Jurkat, Clone E6-1 (cell line): ENCODE results near the gene PLA2G2F.
A peak's percentile ranks its signal among the peaks of the same experiment; 100 is the strongest.

Experiments
- DNase-seq: peaks from one replicate; pipeline ENCODE4 v3.0.0-alpha.2; 2011; ENCODE audit warnings: low read depth, low spot score
- H3K4me3 ChIP-seq: 2 replicates; pipeline ENCODE4 v1.5.1; 2011; ENCODE audit warnings: mild to moderate bottlenecking, low read length, control low read depth, moderate library complexity

The PLA2G2F gene

DNA sequence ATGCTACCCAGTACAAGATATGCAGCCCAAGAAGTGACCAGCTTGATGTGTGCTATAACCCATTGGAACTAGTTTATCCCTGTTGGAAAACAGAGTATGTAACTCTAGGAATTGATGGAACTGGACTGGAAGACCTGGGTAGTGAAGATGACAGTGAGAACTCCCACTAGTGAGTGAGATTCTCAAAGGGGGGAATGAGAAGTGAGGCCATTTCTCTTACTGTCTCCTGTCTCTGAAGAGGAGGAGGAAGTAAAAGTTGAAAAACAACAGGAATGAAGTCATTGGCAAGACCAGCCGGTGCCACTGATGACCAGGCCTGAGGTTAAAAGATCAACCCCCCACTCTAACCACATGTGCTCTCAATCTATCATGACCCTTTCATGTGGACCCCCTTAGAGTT lies 20.9 kb downstream of the PLA2G2F start:
- H3K4me3 ChIP-seq = no peak overlapping the region
- DNase-seq = no peak

DNA sequence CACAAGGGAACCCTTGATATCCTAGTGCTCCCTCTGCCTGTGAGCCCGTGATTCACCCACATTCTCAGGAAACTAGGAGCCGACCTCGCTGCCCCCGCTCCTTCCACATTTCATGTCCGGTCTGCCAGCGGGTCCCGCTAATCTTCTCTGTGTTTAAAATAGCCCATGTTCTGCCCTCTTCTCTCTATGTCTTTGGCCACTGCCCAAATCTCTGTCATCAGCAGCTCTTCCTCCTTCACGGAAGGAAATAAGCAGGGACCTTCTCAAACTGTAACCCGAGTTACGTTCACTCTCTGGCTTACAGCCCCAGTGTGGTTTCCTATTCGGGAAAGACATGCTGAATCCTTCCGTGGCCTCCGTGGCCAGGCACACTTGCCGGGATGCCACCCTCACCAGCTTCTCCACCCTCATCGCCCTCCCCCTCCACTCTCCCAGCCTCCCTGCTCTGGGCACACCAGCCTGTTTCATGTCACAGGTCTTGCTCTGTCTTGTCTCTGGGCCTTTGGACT lies 25.6 kb downstream of the PLA2G2F start:
- DNase-seq = no peak
- H3K4me3 ChIP-seq = no peak overlapping the region

DNA sequence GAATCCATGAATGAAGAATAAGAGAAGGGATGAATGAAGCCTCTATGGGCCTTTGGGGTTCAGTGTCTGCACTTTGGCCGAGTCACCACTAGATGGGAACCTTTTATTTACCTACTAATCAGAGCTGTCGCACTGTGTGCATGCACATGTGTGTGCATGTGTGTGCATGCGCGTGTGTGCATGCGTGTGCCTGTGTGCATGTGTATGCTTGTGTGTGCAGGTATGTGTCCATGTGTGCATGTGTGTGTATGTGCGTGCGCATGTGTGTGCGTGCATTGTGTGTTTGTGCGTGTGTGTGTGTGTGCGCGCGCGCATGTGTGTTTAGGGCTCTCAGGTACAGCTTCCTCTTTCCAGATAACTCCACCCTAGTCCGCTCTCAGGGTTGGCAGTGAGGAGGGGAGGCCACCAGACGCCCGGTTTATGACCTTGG lies 26.4 kb downstream of the PLA2G2F start:
- no peak overlapping the region for H3K4me3 ChIP-seq
- DNase-seq = peak; percentile 29

DNA sequence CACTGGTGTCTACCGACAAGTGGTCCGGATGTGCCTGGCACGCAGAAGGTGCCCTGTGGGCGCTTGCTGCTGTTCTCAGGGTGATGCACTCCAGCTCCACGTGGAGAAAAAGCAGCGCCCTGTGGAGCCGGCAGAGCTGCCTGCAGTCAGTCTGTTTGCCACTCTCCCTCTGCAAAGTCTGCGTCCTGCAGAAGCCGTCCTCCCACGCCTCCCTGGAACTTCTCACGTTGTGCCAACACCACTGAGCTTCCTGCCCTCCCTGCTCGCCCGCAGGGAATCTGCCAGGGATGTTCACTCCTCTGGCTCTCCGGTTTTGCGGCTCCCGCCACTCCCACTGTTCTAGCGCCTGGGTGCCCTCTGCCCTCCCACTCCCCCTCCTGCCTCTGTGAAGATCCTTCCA lies 26.9 kb downstream of the PLA2G2F start:
- no peak for DNase-seq
- no peak overlapping the region for H3K4me3 ChIP-seq

DNA sequence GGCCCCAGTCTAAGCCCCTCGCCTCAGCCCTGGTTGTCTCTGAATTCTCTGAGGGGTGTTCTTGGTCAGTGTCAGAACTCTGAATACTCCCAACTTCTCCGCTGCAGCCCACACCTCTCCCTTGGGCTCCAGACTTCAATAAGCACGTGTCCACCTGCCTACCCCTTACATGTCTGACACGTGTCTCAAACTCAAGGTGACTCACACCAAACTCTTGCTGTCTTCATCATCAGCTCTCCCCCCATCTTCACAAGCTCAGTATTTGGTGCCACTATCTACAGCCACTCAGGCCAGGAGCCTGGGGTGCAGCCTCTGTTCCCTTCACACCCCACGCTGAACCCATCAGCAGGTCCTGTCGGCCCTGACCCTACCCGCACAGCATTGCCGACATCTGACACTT lies 28.0 kb downstream of the PLA2G2F start:
- no peak for DNase-seq
- no peak overlapping the region for H3K4me3 ChIP-seq

DNA sequence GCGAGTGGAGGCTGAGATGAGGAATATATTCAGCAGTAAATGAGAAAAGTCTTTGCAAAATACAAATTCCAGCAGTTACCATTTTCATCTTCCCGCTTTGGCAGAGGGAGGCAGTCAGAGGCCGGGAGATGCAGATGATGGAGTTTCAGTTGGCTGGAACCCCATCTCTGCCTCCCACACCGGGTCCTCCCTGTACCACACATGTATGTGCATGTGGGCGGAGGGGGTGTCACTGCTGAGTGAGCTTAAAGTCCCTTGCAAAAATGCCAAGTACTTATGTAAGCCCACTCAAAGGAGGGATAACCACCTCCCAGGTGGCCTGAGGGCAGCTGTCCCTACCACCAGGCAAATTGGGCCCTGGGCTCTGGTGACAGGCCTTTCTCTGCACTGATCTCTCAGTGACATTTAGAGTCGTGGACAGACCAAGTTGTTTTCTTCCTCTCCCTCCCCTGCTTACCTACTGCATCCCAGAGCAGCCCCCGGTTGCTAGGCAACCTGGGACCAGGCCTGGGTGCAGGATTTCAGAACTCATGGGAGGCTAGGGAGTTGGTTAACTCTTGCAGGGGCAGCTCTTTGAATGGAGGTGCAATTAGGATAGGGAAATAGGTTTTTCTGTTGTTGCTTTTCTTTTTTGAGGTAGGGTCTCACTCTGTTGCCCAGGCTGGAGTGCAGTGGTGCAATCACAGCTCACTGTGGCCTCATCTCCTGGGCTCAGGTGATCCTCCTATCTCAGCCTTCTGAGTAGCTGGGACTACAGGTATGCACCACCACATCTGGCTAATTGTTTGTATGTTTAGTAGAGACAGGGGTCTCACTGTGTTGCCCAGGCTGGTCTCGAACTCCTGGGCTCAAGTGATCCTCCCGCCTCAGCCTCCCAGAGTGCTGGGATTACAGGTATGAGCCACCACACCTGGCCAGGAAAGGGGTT lies 29.7 kb downstream of the PLA2G2F start:
- no peak for DNase-seq
- no peak overlapping the region for H3K4me3 ChIP-seq

DNA sequence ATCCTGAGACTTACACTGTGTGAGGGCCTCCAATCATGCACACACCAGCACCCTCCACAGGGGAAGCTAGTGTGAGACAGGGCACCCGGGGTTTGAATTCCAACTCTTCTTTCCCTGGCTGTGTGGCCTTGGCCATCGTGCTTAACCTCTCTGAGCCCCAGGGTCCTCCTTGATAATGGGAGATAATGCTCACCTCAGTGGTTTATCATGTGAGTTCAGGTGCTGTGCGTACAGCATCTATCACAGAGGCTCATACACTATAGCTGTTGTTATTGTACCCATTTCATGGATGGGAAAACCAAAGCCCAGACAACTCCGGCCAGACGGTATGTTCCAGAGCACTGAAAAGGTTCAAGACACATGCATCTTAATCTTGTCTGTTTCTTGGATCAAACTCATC lies 30.8 kb downstream of the PLA2G2F start:
- H3K4me3 ChIP-seq = no peak overlapping the region
- no peak for DNase-seq

DNA sequence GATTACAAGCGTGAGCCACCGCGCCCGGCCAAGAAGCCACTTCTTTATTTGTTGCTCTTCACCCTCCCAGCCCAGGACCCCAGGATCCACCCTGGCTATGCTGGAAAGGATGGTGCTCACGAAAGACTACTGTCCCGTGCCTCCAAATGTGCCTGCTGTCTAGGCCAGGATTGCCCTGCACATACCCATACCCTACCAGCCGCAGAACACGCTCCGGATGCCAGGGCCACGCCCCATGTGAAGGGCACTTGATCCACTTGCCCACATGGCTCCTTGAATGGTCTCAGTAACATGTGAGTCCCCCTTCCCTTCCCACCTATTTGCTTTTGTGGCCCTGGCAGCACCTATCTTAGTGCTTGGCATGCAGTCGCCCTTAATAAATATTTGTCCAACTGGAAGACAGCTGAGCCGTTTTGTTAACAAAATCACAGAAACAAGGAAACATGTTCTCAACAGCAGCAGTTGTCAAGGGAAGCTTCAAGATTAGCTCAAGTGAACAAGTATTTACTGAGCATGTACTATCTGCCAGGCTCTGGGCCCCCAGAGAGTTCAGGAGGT lies 33.0 kb downstream of the PLA2G2F start:
- DNase-seq = no peak
- no peak overlapping the region for H3K4me3 ChIP-seq

DNA sequence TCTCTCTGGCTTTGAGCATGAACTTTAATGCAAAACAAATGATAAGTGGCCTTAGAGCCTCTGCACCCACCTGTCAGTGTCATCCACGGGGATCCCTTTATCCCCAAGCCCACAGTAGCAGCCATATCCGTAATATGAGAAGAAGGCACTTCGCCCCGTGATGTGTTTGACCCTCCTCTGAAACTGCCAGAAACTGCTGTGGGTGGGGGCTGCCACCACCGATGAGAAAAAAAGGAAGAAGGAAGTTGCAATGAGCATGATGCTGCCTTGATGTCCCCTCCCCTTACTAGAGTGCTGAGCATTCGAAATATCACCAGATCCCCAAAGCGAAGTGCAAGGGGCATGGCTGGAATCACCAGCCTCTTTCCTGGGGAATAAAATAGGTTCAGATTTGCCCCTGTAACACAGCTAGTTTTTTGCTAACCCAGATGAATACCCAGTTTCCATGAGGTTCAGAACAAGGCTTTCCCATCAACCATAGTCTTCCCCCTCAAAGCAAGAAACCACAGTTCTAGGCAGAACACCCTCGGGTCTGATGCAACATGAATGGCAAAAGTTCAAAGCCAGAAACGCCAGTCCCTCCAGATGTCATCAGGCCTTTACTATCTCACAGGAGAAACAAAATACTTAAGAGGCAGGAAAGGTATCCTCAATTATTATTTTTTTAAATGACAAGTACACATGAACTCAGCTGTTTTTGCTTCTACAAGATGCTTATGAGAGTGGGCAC lies 36.0 kb downstream of the PLA2G2F start:
- H3K4me3 ChIP-seq = no peak overlapping the region
- no peak for DNase-seq

DNA sequence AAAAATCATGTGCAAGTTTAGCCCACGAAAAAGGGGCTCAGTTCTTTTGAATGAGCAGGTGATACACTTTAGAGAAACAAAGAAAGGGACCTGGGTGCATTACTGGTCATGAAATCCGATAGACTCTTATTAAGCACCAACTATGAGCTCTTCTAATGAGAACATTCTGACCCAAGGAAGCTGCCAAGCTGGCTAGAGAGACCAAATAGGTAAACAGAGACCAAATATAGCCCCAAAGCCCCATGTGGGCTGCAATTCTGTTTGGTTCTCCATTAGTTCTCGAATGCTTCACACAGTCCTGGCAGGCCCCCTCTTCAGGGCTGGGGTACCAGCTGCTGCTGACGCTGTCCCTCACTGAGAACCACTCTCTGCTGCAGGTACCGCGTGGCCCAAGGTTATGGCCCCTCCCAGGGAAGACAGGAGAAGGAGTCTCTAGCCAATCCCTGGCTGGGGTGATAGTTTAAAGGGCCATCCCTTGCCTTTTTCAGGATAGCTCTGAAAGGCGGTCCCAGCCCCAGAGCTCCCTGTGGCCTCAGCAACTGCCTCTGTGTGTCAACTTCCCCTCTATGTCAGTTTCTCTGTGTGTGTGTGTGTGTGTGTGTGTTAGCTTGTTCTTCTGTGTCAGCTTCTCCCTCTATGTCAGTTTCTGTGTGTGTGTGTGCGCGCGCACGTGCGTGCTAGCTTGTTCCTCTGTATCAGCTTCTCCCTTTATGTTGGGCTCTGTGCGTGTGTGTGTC lies 39.7 kb downstream of the PLA2G2F start:
- no peak overlapping the region for H3K4me3 ChIP-seq
- no peak for DNase-seq

DNA sequence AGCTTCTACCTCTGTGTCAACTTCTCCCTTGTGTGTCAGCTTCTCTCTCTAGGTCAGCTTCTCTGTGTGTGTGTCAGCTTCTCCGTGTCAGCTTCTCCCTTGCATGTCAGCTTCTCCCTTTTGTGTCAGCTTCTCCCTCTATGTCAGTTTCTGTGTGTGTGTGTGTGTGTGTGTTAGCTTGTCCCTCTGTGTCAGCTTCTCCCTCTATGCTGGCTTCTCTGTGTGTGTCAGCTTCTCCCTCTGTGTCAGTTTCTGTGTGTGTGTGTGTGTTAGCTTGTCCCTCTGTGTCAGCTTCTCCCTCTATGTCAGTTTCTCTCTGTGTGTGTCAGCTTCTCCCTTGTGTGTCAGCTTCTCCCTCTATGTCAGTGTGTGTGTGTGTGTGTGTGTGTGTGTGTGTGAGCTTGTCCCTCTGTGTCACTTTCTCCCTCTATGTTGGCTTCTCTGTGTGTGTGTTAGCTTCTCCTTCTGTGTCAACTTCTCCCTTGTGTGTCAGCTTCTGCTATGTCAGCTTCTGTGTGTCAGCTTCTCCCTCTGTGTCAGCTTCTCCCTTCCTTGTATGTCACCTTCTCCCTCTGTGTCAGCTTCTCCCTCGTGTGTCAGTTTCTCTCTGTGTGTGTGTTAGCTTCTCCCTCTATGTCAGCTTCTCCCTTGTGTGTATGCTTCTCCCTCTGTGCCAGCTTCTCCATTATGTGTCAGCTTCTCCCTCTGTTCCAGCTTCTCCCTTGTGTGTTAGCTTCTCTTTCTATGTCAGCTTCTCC lies 40.4 kb downstream of the PLA2G2F start:
- no peak for DNase-seq
- H3K4me3 ChIP-seq = no peak overlapping the region

DNA sequence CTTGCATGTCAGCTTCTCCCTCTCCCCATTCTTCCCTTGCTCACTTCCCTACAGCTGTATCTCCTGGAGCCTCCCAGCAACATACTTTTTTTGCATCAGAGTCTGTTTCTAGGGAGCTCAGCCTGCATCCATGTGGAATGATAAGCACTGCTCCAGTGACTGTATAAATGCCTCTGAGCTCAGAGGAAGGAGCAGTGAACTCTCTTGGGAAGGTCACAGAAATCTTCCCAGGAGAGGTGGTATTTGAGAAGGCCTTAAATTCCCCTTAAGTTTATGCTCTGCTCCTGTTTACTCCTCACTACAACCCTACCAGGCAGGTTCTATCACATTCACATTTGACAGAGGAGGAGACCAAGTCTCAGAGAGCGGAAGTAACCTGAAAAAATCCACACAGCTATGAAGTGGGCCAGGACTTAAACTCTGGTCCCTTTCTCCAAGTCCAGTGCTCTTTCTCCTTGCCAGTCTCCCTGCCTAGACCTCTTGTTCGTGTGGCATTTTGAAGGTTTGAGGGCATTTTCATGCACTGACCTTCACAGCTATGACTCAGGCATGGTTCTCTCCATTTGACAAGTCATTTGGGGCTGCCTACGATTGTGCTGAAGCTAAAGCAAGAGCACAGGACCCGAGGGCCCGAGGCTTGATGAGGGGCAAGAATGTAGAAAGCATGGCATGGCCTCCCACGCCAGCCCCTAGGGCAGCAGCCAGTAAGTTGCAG lies 41.2 kb downstream of the PLA2G2F start:
- no peak for DNase-seq

DNA sequence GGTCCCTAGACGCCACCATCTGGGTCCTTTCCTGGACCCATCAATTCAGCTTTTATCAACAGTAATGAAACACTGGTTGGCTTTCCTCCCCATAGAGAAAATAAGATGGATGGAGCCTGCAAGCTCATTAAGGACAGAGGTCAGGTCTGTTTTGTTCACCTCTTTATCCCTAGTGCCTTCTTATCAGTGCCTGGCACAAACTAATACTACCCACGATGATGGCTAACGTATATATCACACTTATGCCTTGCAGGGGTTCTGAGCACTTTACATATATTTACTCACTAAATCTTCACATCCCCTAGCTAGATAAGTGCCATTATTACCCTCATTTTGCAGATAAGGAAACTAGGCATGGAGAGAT lies 41.7 kb downstream of the PLA2G2F start:
- no peak for DNase-seq
- no peak overlapping the region for H3K4me3 ChIP-seq

More for the DNA sequence above, 41.2 kb downstream of the PLA2G2F start:
- H3K4me3 ChIP-seq = no peak overlapping the region

DNA sequence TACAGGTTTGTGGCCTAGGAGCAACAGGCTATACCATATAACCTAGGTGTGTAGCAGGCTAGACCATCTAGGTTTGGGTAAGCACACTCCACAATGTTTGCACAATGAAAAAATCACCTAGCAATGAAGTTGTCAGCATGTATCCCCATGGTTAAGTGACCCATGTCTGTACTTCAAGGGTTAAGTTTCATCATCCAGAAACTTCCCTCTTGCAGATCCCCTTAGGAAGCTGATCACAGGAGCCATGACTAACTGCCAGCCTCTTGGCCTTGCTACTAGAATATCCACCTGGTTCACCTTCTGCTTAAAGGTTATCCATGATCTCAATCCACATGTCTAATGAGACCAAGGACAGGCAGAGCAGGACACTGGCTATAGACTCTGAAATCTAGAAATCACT lies 43.3 kb downstream of the PLA2G2F start:
- no peak overlapping the region for H3K4me3 ChIP-seq
- no peak for DNase-seq

DNA sequence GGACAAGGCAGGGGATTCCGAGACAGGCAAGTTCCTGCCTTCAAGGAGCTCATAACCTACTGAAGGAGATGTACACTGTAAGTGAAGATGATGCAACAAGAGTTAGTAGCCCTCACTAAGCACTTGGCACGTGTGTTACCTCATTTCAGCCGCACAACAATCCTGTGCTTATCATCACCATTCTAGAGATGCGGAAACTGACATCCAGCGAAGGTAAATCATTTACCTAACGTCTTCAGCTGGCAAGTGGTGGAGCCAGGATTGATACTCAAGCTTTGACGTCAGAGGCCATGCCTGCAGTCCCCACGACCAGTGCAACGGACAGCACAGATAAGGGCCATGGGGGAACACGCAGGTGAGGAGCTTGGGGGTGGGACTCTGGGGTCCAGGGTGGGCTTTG lies 43.9 kb downstream of the PLA2G2F start:
- DNase-seq = no peak
- no peak overlapping the region for H3K4me3 ChIP-seq

DNA sequence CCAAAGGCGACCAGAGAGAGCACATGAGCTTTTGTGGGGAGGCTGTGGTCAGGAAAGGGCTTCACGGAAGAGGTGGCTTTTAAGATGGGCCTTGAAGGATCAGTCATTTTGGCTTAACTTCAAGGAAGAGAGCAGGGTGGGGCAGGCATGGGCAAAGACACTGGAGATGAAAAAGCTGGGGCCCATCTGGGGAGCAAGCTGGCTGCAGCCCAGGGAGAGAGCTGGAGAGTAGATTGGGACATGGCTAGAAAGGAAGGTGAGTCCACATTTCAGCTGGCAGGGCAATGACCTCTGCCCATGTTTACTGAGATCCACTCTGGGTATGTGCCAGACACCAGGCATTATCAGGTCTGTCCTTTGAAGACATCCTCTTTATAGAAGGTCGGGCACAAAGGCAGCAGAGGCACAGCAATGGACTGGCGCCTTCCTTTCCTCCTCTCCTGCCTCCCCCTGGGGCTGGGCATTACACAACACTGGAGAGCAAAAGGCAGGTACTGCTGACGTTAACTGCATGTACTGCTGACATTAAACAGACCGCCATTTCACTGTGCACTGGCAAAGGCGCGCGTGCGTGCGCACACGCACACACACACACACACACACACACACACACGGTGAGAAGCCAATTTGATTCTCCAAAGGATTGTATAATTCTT lies 44.6 kb downstream of the PLA2G2F start:
- no peak for DNase-seq
- no peak overlapping the region for H3K4me3 ChIP-seq

DNA sequence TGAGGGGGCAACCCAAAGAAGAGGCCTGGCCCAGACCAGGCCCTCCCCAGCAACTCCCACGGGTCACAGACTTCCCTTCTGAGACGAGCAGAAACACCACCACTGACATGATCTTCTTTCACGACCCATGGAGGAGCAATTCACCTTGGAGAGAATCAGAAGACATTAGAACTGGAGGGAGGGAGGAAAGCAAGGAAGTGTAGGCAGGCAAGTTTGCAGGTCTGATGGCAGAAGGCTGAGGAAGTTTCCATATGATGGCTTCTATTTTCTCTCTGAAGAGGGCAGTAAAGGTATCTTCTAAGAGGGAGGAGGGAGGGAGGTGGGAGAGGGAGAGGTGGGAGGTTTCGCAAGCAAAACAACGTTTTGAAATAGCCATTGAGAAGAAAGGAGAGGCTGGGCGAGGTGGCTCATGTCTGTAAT lies 45.4 kb downstream of the PLA2G2F start:
- no peak overlapping the region for H3K4me3 ChIP-seq
- DNase-seq = peak; percentile 22
